Effector CD8-positive, alpha-beta T cell (primary cell): ENCODE measurements around the gene TRH.
A peak's percentile ranks its signal among the peaks of the same experiment; 100 is the strongest.
"Not testable (repeated sequence)": the region's sequence is repeated elsewhere in the genome, so short reads cannot be mapped to it uniquely, and the experiment has no call there.

ENCODE experiments used
- DNase-seq: peaks from one replicate; lab custom pipeline; 2025; lab: John Stamatoyannopoulos, UW

TRH gene

DNA sequence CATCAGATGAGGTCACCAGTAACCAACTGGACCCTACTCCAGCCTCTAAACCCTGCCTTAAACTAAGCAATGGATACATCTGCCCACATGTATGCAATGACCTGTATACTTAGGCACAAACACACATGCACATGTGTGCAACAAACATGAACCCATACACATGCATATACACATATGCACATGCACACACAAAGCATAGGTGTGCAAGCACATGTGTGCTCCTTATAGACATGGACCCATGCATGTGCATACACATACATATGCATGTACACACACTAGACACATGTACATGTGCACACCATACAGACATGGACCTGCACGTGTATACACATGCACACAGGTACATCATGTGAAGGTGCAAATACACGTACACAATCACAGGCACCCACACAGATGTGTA lies 8.6 kb upstream of the TRH start:
- DNase-seq = no peak

GRCh38 chr3:129966876-129967275 lies 7.6 kb upstream of the TRH start:
- no peak for DNase-seq

GRCh38 chr3:129967761-129968160 lies 6.8 kb upstream of the TRH start:
- DNase-seq = no peak

DNA sequence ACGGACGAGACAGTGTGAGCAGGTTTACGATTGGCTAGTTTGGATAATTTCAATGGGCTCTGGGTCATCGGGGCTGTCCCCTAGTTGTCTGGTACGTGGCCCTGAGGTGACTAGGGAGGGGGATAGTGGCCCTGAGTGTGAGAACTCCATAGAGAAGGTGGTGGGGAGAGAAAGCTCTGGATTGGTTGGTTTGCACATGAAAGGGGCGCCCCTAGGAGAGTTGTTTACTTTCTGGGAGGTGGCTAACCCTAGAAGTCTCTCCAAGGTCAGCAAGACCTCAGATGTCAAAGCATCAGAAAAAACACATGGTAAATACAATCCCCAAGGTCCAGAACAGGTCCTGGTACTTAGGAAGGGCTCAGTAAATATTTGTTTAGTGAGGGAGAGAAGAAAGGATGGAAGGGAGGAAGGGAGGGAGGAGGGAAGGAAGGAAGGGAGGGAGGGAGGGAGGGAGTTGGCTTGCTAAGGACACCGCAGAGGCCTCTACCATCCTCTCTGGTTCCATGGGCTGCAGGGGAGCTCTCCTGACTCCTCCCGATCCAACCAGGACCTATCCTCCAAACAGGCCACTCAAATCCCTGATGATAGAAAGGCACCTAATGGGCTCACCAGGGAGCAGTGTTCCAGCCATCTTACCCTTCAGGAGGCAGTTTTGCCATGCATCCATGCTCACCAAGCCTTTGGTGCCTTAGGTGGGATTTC lies 3.0 kb upstream of the TRH start:
- DNase-seq = no peak

DNA sequence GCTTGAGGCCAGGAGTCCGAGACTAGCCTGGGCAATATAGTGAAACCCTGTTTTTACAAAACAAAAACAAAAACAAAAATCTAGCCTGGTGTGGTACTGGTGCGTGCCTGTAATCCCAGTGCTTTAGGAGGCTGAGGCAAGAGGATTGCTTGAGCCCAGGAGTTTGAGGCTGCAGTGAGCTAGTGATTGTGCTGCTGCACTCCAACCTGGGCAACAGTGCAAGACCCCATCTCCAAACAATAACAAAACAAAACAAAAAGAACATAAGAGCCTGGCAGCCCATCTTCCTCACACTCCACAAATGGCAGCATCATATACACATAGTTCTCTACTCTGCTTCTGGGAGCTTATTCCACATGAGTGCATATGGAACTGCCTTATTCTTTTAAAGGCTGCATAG lies 2.2 kb upstream of the TRH start:
- no peak for DNase-seq

DNA sequence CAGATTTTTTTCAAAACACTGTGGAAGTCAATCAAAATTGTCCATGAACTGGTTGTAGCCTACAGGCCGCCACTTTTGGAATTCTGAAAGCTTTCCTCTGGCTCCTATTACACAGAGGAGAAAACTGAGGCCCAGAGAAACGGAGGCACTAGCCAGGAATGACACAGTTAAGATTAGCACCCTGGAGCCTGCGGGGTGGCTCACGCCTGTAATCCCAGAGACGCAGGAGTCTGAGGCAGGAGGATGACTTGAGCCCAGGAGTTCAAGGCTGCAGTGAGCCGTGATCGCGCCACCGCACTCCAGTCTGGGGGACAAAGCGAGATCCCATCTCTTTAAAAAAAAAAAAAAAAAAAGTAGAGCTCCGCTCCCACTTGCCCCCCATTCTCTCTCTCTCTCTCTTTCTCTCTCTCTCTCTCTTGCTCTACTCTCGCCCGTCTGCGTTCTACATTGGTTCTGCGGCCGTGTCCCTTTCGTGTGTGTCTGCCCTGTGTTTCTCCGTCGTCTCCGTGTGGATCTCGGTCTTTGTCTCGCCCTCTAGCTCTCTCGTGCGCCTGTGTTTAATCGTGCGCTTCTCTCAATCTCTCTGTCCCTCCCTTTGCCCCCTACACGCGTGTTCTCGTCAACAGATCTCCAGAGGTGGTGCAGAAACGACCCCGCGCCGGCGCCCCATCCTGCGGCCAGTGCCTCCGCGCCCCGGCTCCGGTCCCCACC lies 512 bp upstream of the TRH start:
- DNase-seq = no peak

DNA sequence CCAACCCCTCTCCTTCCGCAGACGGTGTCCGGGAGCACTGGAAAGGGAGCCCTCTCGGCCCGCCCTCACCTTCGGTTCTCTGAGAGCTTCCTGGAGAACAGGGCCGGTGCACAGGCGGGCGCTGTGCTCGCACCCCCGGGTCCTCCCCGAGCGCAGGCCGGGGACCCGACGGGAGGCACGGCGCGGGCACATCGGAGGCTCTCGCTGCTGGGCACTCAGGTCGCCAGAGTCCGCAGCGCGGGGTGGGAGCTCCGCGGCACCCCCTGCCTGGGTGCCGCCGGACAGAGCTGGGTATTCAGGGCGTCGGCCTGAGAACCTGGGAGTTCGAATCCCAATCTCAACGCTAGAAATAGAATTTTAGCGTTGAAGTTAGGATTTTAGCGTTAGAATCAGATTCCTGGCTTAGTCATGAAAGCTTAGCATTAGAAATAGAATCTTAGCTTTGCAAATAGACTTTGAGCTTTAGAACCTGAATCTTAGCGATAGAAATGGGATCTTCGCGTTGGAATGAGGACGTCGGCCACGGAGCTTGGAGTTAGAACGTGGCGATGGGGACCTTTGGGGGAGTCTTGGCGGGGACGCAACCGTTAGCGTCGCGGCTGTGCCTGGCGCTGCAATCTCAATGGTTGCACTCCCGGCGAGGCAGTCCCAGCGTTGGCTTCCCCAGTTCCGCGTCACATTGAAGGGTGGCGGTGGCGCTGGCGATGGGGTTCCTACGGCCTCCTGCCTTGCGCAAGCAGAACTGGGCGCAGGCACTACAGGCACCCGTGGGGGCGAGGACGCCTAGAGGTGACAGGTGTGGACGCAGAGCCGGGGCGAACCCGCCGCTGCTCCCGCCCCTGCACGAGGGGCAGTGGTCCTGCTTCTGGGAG lies 549 bp downstream of the TRH start:
- no peak for DNase-seq

- DNase-seq = no peak
Measured at GRCh38 chr3:129975705-129976048, 1.2 kb downstream of the TRH start.

DNA sequence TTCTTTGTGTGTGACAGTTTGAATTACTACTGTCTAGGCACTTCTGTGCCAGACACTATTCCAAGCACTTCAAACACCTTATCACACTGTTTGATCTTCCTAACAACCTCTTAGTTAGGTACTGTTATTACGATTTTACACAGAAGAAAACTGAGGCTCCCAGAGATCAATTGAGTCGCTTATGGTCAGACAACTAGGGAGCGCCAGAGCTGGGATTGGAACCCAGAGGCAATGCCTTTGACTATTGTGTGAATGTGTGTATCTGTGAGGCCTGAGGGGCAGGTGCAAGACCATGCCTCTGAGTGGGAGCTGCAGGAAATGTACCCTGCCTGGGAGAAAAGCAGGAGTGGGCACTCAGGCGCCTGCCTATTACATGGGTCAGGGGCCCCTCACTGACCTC lies 1.8 kb downstream of the TRH start:
- DNase-seq = no peak

DNA sequence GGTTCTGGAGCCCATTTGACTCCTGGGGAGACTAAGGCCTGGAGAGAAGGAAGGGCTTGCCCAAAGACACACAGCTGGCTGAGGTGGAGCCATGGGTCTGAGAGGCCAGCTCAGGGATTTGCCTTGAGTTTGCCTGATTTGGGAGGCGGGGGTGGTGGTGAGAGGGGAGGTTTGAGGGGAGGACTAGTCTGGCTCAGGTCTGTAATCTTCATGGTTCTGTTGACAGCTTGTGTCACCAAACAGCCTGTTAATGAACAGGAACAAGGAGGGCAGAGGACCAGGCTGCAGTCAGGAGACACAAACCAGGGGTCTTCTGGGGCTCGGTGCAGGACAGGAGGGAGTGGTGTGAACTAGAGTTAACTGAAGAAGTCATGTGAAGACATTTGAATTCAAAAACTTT lies 3.6 kb downstream of the TRH start:
- DNase-seq = no peak

GRCh38 chr3:129979905-129980304 lies 5.4 kb downstream of the TRH start:
- DNase-seq = no peak

DNA sequence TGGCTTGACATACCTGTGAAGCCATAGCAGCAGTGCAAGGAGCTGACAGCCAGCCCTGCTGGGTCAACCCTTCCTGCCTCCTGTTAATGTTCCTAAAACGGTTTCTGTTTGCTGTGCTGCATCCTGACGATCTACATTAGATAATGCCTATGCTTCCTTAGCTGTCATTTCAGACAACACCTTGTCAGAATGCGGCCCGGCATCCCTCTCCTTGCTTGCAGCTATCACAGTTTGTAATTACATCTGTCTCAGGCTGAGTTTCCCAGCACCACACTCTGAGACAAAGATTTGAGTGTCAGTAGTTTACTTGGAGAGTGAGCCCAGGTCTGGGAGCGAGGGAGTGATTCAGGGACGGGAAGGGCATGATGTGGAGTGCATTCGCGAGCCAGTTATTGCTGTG lies 9.0 kb downstream of the TRH start:
- DNase-seq = no peak

- no peak for DNase-seq
Measured at GRCh38 chr3:129984125-129984524, 9.6 kb downstream of the TRH start.

DNA sequence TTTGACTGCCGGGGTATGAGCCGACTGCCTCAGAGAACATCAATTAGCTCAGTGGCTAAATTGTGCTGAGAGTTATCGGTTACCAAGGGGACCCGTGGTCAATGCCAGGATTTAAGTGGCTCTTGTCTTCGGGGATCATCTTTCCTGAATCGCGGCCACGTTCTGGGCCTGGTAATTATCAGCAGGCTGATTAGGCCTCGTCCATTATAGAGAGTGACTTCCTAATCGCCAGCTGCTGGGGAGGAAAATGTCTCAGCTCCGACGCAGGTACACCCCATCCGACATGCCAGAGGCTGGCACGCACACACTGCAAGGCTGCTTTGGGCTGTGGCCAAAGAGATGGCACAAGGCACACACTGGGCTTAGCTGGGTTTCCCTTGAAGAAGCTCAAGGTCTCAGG lies 10.6 kb downstream of the TRH start:
- DNase-seq = no peak

GRCh38 chr3:129988429-129988828 lies 13.9 kb downstream of the TRH start:
- DNase-seq = no peak

DNA sequence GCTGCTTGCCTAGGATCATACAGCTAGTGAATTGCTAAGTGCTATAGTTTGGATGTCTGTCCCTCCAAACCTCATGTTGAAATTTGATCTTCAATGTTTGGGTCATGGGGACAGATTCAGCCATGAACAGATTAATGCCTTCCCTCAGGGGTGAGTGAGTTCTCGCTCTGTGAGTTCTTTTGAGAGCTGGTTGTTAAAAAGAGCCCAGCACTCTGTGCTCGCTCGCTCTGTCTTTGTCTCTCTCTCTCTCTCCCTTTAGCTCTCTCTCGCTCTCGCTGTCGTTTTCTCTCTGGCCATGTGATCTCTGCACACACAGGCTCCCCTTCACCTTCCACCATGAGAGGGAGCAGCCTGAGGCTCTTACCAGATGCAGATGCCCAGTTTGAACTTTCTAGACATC lies 14.9 kb downstream of the TRH start:
- no peak for DNase-seq

- no peak for DNase-seq
Measured at GRCh38 chr3:129992781-129993180, 18.3 kb downstream of the TRH start.

DNA sequence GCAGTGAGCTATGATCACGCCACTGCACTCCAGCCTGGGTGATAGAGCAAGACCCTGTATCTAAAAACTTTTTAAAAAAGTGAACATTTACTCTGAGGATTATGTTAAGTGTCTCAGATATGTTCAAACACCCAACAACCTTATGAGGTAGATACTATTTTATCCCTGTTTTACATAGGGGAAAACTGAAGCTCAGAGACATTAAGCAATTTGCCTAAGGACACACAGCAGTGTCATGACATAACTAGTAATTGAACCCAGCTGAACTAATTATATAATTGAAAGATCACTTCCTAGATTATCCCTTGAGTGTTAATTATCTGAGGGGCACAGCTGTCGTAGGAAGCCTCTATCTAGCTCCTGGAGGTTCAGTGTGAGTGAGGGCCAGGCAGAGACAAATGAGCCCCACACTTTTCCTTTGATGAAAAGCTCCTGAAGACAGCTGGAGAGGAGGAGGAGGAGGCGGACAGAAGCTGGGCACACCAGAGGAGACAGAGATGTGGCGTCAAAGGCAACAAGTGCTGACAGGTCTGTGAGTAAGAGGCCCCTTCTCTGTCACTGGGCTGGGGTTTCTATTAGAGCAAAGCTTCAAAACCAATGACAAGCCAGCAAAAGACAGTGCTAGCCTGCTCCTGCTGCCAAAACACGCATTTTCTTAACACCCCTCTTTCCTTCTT lies 20.5 kb downstream of the TRH start:
- DNase-seq = no peak

DNA sequence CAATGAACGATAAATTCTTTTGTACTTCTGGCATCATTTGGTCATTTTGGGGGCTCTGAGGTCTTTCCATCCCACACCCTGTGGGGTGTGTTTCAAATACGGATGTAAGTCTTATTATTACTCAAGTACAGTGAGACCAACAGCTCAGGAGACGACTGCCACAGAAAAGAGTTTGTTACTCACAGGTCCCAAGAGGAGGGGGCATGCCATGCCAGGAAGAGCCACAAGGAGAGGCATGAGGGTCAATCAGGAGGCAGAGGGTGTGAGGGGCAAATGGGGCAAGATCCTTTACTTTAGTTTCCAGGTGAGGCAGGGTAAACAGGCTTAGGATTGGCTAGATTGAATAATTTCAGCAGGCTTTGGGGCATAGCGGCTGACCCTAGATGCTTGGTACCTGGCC lies 21.6 kb downstream of the TRH start:
- DNase-seq = no peak

DNA sequence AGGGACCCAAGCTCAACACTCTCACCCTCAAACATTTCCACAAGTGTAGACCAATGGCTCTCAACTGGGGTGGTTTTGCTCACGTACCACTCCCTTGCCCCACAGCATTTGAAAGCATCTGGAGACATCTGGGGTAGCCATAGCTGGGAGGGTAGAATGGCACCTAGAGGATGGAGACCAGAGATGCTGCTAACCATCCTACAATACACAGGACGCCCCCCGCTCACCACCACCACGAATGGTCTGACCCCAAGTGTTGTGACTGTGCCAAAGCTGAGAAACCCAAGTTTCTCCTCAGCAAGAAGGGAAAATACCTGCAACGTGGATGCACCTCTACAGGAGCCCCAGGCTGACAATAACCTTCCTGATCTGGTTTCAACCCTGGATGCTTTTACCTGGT lies 24.7 kb downstream of the TRH start:
- DNase-seq = not testable (repeated sequence)

- DNase-seq = peak; percentile 40
Measured at GRCh38 chr3:130002666-130003598, 28.4 kb downstream of the TRH start.
